Prostate gland (tissue), 2 donors: ENCODE data around the gene PHLDB1.

Experiments used
- POLR2A ChIP-seq: fragments of 450-650 bp; IDR thresholded peaks from one replicate; pipeline ENCODE4 v1.6.1; 2016; ENCODE audit warnings: antibody characterized with exemption, mild to moderate bottlenecking
- TF ChIP-seq, protein P1 (sequence below), 4 experiments: fragments of 200-600 bp in 2 of 4; fragments of 450-650 bp in 2 of 4; sonication (generic) in 2 of 4; IDR thresholded peaks; 1 replicate in 3 of 4; 2 replicates in 1 of 4; pipeline ENCODE4 v1.5.1; 2016 to 2019; ENCODE audit warnings: antibody characterized with exemption in 4 of 4, mild to moderate bottlenecking in 2 of 4, moderate library complexity in 2 of 4

DNA sequence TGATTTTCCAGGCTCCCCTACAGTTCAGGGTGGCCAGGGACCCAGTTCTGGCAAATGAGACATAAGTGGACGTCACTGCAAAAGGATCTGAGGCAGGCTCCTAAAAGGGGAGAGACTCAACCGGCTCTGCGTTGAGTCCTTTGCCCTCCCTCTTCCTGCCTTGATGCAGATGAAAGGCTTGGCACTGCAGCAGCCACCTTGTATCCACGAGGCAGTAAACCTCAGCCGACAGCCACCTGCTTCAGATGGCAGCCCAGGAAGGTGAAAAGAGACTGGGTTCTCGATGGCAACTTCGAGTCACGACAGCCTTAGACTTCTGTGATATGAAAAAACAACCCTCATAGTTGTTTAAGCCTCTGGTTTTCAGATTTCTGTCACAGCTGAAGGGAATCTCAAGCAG is 86.8 kb downstream of the PHLDB1 start:
- TF ChIP-seq, protein P1, sequence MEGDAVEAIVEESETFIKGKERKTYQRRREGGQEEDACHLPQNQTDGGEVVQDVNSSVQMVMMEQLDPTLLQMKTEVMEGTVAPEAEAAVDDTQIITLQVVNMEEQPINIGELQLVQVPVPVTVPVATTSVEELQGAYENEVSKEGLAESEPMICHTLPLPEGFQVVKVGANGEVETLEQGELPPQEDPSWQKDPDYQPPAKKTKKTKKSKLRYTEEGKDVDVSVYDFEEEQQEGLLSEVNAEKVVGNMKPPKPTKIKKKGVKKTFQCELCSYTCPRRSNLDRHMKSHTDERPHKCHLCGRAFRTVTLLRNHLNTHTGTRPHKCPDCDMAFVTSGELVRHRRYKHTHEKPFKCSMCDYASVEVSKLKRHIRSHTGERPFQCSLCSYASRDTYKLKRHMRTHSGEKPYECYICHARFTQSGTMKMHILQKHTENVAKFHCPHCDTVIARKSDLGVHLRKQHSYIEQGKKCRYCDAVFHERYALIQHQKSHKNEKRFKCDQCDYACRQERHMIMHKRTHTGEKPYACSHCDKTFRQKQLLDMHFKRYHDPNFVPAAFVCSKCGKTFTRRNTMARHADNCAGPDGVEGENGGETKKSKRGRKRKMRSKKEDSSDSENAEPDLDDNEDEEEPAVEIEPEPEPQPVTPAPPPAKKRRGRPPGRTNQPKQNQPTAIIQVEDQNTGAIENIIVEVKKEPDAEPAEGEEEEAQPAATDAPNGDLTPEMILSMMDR (IDR thresholded peaks at IDR 0.05), result no peak
- no peak for TF ChIP-seq POLR2A
